Measurements from ENCODE around the gene SLC35E1.

DNA sequence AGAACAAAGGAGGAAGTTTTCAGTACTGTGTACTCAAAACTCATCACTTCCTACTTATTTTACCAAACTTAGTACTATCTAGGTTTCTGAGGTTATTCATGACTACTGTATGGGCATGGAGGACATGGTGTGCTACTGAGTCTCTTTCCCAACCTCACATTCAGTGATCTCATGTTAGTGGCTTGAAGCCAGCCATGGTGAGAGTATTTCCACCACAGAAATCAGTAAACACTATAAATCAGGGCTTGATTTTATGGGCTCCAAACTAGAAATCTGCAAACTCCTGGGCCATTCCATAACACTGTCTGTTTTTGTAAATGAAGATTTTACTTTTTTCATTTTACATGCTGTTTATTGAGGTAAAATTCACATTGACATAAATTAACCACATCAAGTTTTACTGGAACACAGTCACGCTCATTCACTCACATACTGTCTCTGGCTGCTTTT, 36.1 kb upstream of the SLC35E1 start:
- TF ChIP-seq, protein P1, sequence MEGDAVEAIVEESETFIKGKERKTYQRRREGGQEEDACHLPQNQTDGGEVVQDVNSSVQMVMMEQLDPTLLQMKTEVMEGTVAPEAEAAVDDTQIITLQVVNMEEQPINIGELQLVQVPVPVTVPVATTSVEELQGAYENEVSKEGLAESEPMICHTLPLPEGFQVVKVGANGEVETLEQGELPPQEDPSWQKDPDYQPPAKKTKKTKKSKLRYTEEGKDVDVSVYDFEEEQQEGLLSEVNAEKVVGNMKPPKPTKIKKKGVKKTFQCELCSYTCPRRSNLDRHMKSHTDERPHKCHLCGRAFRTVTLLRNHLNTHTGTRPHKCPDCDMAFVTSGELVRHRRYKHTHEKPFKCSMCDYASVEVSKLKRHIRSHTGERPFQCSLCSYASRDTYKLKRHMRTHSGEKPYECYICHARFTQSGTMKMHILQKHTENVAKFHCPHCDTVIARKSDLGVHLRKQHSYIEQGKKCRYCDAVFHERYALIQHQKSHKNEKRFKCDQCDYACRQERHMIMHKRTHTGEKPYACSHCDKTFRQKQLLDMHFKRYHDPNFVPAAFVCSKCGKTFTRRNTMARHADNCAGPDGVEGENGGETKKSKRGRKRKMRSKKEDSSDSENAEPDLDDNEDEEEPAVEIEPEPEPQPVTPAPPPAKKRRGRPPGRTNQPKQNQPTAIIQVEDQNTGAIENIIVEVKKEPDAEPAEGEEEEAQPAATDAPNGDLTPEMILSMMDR (conservative IDR thresholded peaks at IDR 0.05; ENCODE audit: low read depth, low read length) = no peak
- no peak for TF ChIP-seq EZH2 (IDR thresholded peaks at IDR 0.05; ENCODE audit: low read length, unreplicated experiment)
- TF ChIP-seq EZH2phosphoT487 (IDR thresholded peaks at IDR 0.05; ENCODE audit: borderline replicate concordance, low read length) = no peak

Data from PC-3 (cell line).